ENCODE measurements around the gene HK2.

Gene HK2

GRCh38 chr2:74935975-74936391 lies 102.1 kb downstream of the HK2 start:
- TF ChIP-seq CTCF (IDR thresholded peaks at IDR 0.05) = no peak

GRCh38 chr2:74937221-74937880 lies 103.4 kb downstream of the HK2 start:
- TF ChIP-seq CTCF (IDR thresholded peaks at IDR 0.05) = no peak

GRCh38 chr2:74938264-74938663 lies 104.3 kb downstream of the HK2 start:
- TF ChIP-seq CTCF (IDR thresholded peaks at IDR 0.05) = no peak

GRCh38 chr2:74939919-74940812 lies 106.2 kb downstream of the HK2 start:
- no peak for TF ChIP-seq CTCF (IDR thresholded peaks at IDR 0.05)

- no peak for TF ChIP-seq CTCF (IDR thresholded peaks at IDR 0.05)
Observed at GRCh38 chr2:74941284-74941683, 107.4 kb downstream of the HK2 start.

DNA sequence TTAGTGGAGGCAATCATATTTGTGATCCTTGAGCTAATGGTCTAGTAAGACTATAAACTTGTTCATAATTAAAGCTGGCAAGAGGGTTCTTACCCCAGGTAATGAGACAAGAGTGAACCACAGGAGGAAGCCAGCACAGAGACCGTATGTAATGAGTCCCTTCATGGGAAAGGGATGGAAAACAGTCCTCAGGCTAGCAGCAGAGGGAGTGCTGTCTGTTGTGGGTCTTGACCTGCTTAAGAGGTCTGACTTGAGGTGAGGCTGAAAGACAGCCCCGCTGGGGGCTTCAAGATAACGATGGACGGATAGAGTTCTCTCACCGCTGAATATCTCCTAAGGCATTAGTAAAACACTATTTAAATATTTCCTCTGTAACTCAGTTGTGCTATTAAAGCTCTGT lies 108.3 kb downstream of the HK2 start:
- no peak for TF ChIP-seq CTCF (IDR thresholded peaks at IDR 0.05)
